ENCODE data around the gene C9orf78. TPM values are rescaled to one million over a fixed set of nuclear protein-coding genes. Genes with fewer than 3 reads are reported as not detected.

Gene C9orf78
- total and polyA plus RNA-seq, 9 of the 15 experiments (the other 6 are each of a cell fraction or from before 2014, with no cell fraction given) = 94.6 to 266 (median 202) TPM

DNA sequence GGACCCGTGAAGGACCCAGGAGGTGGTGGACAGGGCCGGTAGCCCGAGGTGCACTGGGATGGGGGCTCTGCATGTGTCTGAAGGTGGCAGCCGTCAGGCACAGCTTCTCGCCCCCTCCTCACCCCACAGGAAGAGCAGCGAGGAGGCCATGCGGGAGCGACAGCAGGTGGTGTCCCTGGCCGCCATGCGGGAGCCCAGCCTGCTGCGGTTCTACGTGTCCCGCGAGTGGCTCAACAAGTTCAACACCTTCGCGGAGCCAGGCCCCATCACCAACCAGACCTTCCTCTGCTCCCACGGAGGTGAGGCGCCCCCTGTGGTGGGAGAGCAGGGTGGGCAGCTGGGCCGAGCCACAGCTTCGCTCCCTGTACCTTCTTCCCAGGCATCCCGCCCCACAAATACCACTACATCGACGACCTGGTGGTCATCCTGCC lies 40.1 kb upstream of the C9orf78 start:
- peaks cover 0 to 41% of the 10 kb centered on the region in 2 experiments; a peak in 4 of 5 replicates for H3K4me1 ChIP-seq (replicated peaks in 1 of 2; ENCODE audit: control insufficient read depth in 2 of 2, insufficient read depth in 2 of 2, low read length in 2 of 2)
- H3K9me1 ChIP-seq (ENCODE audit: control insufficient read depth, insufficient read depth, low read length) = no peaks in the 10 kb centered on the region
- ChIA-PET CTCF (ENCODE audit: low intra/inter-chr PET ratio) (interaction anchor here (0.6 kb wide), 1 partner anchor 24 kb away, joined by 3 read pairs; no protein-coding TSS in a partner anchor), POLR2A (interaction anchor here (1.1 to 2.0 kb wide), 2 partner anchors 10 to 37 kb away, joined by 3 to 7 read pairs; no protein-coding TSS in a partner anchor)
- H3K9me3 ChIP-seq (replicated peaks; ENCODE audit: control insufficient read depth, insufficient read depth, low read depth, low read length) = no peaks in the 10 kb centered on the region
- 86% methylated on average over 23 of the region's 23 CpGs for WGBS (ENCODE audit: insufficient coverage, low coverage, missing lambda C conversion rate)
- peaks cover 61% of the 10 kb centered on the region for H3K36me3 ChIP-seq (ENCODE audit: control insufficient read depth, insufficient read depth, low read length)
- H2AFZ ChIP-seq (ENCODE audit: low read depth, low read length) = no peak overlapping the region
- H3K4me3 ChIP-seq = no peak overlapping the region
- H3K9ac ChIP-seq (ENCODE audit: insufficient read depth in 1 of 2, low read depth in 2 of 2, low read length in 2 of 2) = peak overlapping the region in 1 of 2 experiments; percentile 14; a peak in 1 of 4 replicates
- no peaks in the 10 kb centered on the region; a peak in 1 of 5 replicates for H3K27me3 ChIP-seq (ENCODE audit: control insufficient read depth in 2 of 2, insufficient read depth in 2 of 2, low read length in 2 of 2)
- H3K79me2 ChIP-seq (ENCODE audit: control insufficient read depth, insufficient read depth, low read length) = peaks cover 10% of the 10 kb centered on the region
- FAIRE-seq = no peak
- no peak overlapping the region for H3K4me2 ChIP-seq (ENCODE audit: insufficient read depth, low read length)
- DNase-seq (ENCODE audit: extremely low read depth in 1 of 4, low spot score in 3 of 4) = peak in 2 of 4 experiments; percentile 49 to 54
- in situ Hi-C loops (cut with MboI) = no loop called here
- H4K20me1 ChIP-seq (replicated peaks; ENCODE audit: control insufficient read depth, insufficient read depth, low read length) = no peaks in the 10 kb centered on the region
- intact Hi-C loops (cut with micrococcal nuclease) = no loop called here
- H3K27ac ChIP-seq (ENCODE audit: extremely low read depth, low read depth, low read length) = no peak overlapping the region
- no TSS peak for BruUV-seq (replicated peaks)
- ATAC-seq = peak; percentile 22; the same call in 2 of the 3 replicates
- TF ChIP-seq STAG1 (CRISPR knock-in tag; IDR thresholded peaks at IDR 0.05; ENCODE audit: borderline replicate concordance) = no peak
- no peak for TF ChIP-seq POU5F1 (IDR thresholded peaks at IDR 0.05; ENCODE audit: borderline replicate concordance, low read depth, low read length, partially characterized antibody)
- no peak for TF ChIP-seq MCM2 (IDR thresholded peaks at IDR 0.05; ENCODE audit: low read depth)
- TF ChIP-seq, protein P1, sequence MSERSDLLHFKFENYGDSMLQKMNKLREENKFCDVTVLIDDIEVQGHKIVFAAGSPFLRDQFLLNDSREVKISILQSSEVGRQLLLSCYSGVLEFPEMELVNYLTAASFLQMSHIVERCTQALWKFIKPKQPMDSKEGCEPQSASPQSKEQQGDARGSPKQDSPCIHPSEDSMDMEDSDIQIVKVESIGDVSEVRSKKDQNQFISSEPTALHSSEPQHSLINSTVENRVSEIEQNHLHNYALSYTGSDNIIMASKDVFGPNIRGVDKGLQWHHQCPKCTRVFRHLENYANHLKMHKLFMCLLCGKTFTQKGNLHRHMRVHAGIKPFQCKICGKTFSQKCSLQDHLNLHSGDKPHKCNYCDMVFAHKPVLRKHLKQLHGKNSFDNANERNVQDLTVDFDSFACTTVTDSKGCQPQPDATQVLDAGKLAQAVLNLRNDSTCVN (CRISPR knock-in tag; IDR thresholded peaks at IDR 0.05) = no peak
- TF ChIP-seq, protein P2, sequence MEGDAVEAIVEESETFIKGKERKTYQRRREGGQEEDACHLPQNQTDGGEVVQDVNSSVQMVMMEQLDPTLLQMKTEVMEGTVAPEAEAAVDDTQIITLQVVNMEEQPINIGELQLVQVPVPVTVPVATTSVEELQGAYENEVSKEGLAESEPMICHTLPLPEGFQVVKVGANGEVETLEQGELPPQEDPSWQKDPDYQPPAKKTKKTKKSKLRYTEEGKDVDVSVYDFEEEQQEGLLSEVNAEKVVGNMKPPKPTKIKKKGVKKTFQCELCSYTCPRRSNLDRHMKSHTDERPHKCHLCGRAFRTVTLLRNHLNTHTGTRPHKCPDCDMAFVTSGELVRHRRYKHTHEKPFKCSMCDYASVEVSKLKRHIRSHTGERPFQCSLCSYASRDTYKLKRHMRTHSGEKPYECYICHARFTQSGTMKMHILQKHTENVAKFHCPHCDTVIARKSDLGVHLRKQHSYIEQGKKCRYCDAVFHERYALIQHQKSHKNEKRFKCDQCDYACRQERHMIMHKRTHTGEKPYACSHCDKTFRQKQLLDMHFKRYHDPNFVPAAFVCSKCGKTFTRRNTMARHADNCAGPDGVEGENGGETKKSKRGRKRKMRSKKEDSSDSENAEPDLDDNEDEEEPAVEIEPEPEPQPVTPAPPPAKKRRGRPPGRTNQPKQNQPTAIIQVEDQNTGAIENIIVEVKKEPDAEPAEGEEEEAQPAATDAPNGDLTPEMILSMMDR (IDR thresholded peaks at IDR 0.05 in 2 of 3, conservative IDR thresholded peaks at IDR 0.05 in 1 of 3; ENCODE audit: insufficient read depth in 2 of 3, low read depth in 1 of 3, low read length in 3 of 3) = peak; percentile 50 to 65 (median 51)
- no peak for TF ChIP-seq MAFG (tag; conservative IDR thresholded peaks at IDR 0.05)
- TF ChIP-seq, protein P3, sequence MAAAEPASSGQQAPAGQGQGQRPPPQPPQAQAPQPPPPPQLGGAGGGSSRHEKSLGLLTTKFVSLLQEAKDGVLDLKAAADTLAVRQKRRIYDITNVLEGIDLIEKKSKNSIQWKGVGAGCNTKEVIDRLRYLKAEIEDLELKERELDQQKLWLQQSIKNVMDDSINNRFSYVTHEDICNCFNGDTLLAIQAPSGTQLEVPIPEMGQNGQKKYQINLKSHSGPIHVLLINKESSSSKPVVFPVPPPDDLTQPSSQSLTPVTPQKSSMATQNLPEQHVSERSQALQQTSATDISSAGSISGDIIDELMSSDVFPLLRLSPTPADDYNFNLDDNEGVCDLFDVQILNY (CRISPR knock-in tag; IDR thresholded peaks at IDR 0.05) = no peak
- TF ChIP-seq, protein P4, sequence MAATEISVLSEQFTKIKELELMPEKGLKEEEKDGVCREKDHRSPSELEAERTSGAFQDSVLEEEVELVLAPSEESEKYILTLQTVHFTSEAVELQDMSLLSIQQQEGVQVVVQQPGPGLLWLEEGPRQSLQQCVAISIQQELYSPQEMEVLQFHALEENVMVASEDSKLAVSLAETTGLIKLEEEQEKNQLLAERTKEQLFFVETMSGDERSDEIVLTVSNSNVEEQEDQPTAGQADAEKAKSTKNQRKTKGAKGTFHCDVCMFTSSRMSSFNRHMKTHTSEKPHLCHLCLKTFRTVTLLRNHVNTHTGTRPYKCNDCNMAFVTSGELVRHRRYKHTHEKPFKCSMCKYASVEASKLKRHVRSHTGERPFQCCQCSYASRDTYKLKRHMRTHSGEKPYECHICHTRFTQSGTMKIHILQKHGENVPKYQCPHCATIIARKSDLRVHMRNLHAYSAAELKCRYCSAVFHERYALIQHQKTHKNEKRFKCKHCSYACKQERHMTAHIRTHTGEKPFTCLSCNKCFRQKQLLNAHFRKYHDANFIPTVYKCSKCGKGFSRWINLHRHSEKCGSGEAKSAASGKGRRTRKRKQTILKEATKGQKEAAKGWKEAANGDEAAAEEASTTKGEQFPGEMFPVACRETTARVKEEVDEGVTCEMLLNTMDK (IDR thresholded peaks at IDR 0.05; ENCODE audit: borderline replicate concordance, insufficient read depth, low read depth, low read length, poor library complexity, severe bottlenecking) = peak; percentile 91
- TF ChIP-seq PCBP1 (IDR thresholded peaks at IDR 0.05; ENCODE audit: low read depth, low read length, poor library complexity, severe bottlenecking) = peak; percentile 66
- TF ChIP-seq PHF20 (IDR thresholded peaks at IDR 0.05; ENCODE audit: partially characterized antibody) = no peak
- no peak for TF ChIP-seq MCM5 (IDR thresholded peaks at IDR 0.05; ENCODE audit: low read depth)
- TF ChIP-seq NR2F6 (CRISPR knock-in tag; IDR thresholded peaks at IDR 0.05) = no peak
- TF ChIP-seq ZNF589 (CRISPR knock-in tag; IDR thresholded peaks at IDR 0.05; ENCODE audit: low read depth) = no peak
- TF ChIP-seq BDP1 (IDR thresholded peaks at IDR 0.05; ENCODE audit: insufficient read depth, insufficient read length) = no peak
- no peak for TF ChIP-seq ATF7 (IDR thresholded peaks at IDR 0.05)
- TF ChIP-seq RBFOX2 (IDR thresholded peaks at IDR 0.05; ENCODE audit: low read depth, low read length) = peak; percentile 36; the same call in 1 of the 2 replicates
- peak; percentile 2; the same call in 1 of the 2 replicates for TF ChIP-seq ZBTB7A (IDR thresholded peaks at IDR 0.05; ENCODE audit: borderline replicate concordance, control insufficient read depth, low read depth, low read length)
